Type B pancreatic cell (in vitro differentiated cells): ENCODE measurements around the gene PLCB3. TPM values are rescaled to one million over a fixed set of nuclear protein-coding genes. Genes with fewer than 3 reads are reported as not detected.

ENCODE experiments used
- DNase-seq: peaks from one replicate; pipeline ENCODE4 v3.0.0; 2021; ENCODE audit warnings: mixed read lengths; ENCODE audit not compliant: unreplicated experiment; ENCODE audit errors: extremely low spot score
- H3K27ac Mint-ChIP-seq: 2 replicates; pipeline ENCODE4 v1.8.0; 2021; ENCODE audit warnings: mild to moderate bottlenecking, mixed read lengths
- H3K27me3 Mint-ChIP-seq: 2 replicates; pipeline ENCODE4 v1.8.0; 2021; ENCODE audit warnings: mixed read lengths
- H3K36me3 Mint-ChIP-seq: 2 replicates; pipeline ENCODE4 v1.8.0; 2021; ENCODE audit warnings: mixed read lengths
- H3K4me1 Mint-ChIP-seq: one replicate; pipeline ENCODE4 v1.8.0; 2021; ENCODE audit warnings: mixed read lengths; ENCODE audit not compliant: unreplicated experiment
- H3K4me3 Mint-ChIP-seq: 2 replicates; pipeline ENCODE4 v1.8.0; 2021; ENCODE audit warnings: mild to moderate bottlenecking, mixed read lengths
- H3K9me3 Mint-ChIP-seq: 2 replicates; pipeline ENCODE4 v1.8.0; 2021; ENCODE audit warnings: mixed read lengths
- CTCF ChIP-seq: fragments of 200-600 bp; sonication (generic); conservative IDR thresholded peaks from 2 replicates; pipeline ENCODE4 v1.5.0; 2021; ENCODE audit warnings: antibody characterized with exemption, mild to moderate bottlenecking
- total RNA-seq: library from RNA; stranded (reverse); gene quantifications from 2 replicates; pipeline ENCODE4 v1.2.1, GENCODE V29; 2021; ENCODE audit warnings: low replicate concordance

PLCB3 gene
- total RNA-seq, 1 donor from 2014 or later, result 40.7 TPM

GRCh38 chr11:64260147-64260708 is 8.9 kb downstream of the PLCB3 start:
- no peaks in the 10 kb centered on the region for H3K4me1 Mint-ChIP-seq
- no peak overlapping the region for H3K27ac Mint-ChIP-seq
- TF ChIP-seq CTCF, result no peak
- peaks cover 11% of the 10 kb centered on the region for H3K36me3 Mint-ChIP-seq
- H3K27me3 Mint-ChIP-seq, result no peaks in the 10 kb centered on the region
- H3K4me3 Mint-ChIP-seq, result no peak overlapping the region
- no peak for DNase-seq
- no peaks in the 10 kb centered on the region for H3K9me3 Mint-ChIP-seq

DNA sequence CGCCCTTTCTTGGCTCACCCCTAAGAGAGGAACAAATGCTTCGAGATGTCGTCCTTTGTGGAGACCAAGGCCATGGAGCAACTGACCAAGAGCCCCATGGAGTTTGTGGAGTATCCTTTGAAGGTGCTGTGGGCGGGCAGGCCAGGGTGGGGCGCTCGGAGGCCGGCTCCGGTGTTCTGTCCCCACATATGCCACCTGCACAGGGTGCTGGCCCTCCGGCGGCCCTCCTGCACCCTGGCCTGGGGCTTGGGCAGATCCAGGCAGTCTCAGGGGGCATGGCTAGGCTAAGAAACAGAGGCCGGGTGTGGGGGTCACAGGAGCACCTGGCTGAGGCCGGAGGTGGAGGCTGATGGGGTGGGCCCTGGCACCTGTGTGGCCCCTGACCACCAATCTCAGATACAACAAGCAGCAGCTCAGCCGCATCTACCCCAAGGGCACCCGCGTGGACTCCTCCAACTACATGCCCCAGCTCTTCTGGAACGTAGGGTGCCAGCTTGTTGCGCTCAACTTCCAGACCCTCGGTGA is 10.3 kb downstream of the PLCB3 start:
- Mint-ChIP-seq H3K4me3 (no peak overlapping the region), H3K36me3 (peaks cover 11% of the 10 kb centered on the region), H3K27me3 (no peaks in the 10 kb centered on the region), H3K27ac (no peak overlapping the region), H3K9me3 (no peaks in the 10 kb centered on the region), H3K4me1 (no peaks in the 10 kb centered on the region)
- TF ChIP-seq CTCF, result no peak
- no peak for DNase-seq

DNA sequence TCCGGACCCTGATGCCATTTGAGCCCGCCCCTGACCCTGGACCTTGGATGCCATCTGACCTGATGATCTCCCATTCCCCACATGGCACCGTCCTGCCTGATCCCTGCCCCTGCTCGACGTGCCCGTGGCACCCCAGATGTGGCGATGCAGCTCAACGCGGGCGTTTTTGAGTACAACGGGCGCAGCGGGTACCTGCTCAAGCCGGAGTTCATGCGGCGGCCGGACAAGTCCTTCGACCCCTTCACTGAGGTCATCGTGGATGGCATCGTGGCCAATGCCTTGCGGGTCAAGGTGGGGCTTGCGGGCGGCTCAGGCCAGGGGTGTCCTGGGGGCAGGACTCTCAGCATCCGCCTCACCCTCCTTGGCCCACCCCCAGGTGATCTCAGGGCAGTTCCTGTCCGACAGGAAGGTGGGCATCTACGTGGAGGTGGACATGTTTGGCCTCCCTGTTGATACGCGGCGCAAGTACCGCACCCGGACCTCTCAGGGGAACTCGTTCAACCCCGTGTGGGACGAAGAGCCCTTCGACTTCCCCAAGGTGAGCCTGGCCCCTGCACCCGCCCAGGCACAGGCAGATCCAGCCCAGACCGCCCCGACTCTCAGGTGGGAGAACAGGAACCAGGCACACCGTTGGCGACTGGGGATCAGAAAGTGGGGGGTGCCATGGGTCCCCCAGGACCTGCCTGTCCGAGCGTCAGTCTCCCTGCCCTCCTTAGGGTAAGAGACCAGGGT is 11.1 kb downstream of the PLCB3 start:
- Mint-ChIP-seq H3K9me3 (no peaks in the 10 kb centered on the region), H3K27me3 (no peaks in the 10 kb centered on the region), H3K27ac (no peak overlapping the region), H3K36me3 (peaks cover 11% of the 10 kb centered on the region), H3K4me3 (no peak overlapping the region), H3K4me1 (no peaks in the 10 kb centered on the region)
- no peak for DNase-seq
- TF ChIP-seq CTCF, result no peak

GRCh38 chr11:64263021-64263946 is 12.0 kb downstream of the PLCB3 start:
- H3K4me1 Mint-ChIP-seq, result peaks cover 4% of the 10 kb centered on the region
- peaks cover 11% of the 10 kb centered on the region for H3K36me3 Mint-ChIP-seq
- H3K9me3 Mint-ChIP-seq, result no peaks in the 10 kb centered on the region
- no peak for DNase-seq
- no peak overlapping the region for H3K4me3 Mint-ChIP-seq
- no peak for TF ChIP-seq CTCF
- H3K27me3 Mint-ChIP-seq, result no peaks in the 10 kb centered on the region
- no peak overlapping the region for H3K27ac Mint-ChIP-seq

DNA sequence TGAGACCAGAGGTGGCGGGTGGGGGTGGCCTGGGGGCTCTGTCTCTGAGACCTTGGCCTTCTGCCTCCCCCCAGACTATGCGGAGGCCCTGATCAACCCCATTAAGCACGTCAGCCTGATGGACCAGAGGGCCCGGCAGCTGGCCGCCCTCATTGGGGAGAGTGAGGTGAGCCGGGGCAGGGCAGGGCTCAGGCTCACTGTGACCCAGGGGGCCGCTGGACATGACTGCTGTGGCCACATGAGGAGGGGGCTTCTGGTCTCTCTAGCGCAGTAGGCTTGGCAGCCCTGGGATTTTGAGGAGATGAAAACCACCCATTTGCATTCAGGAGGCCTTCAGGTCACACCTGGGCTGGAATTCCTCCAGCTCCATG is 12.6 kb downstream of the PLCB3 start:
- Mint-ChIP-seq H3K4me3 (no peak overlapping the region), H3K27me3 (no peaks in the 10 kb centered on the region), H3K36me3 (peaks cover 14% of the 10 kb centered on the region), H3K9me3 (no peaks in the 10 kb centered on the region), H3K4me1 (peaks cover 8% of the 10 kb centered on the region), H3K27ac (peak overlapping the region; percentile 43)
- DNase-seq, result no peak
- TF ChIP-seq CTCF, result no peak
